Esophagus mucosa (tissue), 1 donor: ENCODE measurements around the gene E2F1. TPM values are rescaled to one million over a fixed set of nuclear protein-coding genes. Genes with fewer than 3 reads are reported as not detected.
A peak's percentile ranks its signal among the peaks of the same experiment; 100 is the strongest.

Experiments used
- ATAC-seq: fragments of 200-7000 bp; cut with Tn5 transposase; one replicate; pipeline ENCODE4 v1.9.1; 2020
- total RNA-seq: library from RNA; stranded (reverse); gene quantifications from one replicate; pipeline ENCODE4 v1.2.4, GENCODE V29; 2023
- donor health status: DM: yes; HTN: yes; CAD: no.

Gene E2F1
- total RNA-seq, 1 donor from 2014 or later, result 3.7 TPM

DNA sequence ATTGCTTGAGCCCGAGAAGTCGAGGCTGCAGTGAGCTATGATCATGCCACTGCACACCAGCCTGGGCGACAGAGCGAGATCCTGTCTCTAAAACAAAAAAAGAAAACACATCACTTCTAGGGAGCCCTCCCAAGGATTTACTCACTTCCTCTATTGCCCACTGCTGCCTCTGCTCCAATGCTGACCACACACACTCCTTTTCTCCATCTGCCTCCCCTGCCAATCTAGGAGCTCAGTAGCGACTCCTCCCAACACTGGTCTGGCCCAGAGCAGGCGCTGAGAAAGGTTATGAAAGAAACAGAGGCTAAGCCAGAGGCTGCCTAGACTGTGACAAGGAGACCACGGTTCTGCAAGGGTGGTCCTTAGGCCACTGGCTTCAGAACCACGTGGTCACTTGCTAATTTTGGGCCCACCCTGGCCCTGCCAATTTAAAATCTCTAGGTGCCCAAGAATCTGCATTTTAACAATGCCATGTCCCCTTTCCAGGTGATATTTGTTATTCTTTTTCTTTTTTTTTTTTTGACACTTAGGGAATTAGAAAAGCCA is 1.3 kb upstream of the E2F1 start:
- ATAC-seq, result no peak

DNA sequence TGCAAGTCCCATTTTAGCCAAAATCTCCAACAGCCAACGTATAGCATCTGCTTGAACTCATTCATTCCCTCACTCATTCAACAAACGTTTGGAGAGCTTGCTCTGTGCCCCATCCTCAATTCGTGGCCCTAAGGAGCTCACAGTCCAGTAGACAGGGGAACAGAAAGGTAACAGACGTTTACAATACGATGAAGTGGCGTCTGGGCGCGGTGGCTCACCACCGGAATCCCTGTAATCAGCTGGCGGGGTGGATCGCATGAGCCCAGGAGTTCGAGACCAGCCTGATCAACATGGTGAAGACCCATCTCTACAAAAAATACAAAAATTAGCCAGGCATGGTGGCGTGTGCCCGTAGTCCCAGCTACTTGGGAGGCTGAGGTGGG is 790 bp upstream of the E2F1 start:
- ATAC-seq, result no peak

DNA sequence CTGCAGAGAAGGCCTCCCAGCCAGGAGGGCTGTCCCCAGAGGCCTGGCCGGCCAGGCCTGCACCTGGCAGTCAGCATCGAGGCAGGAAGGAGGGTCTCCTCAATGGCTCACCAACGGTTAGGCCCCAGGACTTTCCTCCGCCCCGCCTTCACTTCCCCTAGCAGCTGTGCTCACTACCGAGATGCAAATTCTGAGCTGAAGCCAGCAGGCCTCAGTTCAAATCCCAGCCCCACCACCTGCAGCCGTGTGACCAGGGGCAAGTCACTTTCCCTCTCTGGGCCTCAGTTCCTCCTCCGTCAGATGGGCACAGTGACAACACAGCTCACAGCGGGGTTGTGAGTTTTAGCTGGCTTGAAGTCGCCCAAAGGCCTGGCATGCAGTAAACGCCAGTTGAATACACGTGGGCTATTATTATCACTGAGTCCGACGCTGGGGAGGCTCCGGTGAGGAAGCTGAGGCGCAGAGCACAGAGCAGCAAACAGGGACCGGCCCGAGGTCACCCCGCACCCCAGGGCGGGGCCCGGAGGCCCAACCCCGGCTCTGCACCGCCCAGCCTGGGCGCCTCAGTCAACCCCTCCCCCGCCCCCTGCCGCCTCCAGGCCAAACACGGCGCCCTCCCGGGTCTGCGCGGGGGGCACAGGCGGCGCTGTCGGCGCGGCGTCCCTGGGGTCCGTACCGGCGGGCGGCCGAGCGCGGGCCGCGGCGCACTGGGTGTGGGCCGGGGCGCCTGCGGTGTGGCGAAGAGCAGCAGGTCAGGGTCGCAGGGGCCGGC is 671 bp downstream of the E2F1 start:
- peak; percentile 73 for ATAC-seq

DNA sequence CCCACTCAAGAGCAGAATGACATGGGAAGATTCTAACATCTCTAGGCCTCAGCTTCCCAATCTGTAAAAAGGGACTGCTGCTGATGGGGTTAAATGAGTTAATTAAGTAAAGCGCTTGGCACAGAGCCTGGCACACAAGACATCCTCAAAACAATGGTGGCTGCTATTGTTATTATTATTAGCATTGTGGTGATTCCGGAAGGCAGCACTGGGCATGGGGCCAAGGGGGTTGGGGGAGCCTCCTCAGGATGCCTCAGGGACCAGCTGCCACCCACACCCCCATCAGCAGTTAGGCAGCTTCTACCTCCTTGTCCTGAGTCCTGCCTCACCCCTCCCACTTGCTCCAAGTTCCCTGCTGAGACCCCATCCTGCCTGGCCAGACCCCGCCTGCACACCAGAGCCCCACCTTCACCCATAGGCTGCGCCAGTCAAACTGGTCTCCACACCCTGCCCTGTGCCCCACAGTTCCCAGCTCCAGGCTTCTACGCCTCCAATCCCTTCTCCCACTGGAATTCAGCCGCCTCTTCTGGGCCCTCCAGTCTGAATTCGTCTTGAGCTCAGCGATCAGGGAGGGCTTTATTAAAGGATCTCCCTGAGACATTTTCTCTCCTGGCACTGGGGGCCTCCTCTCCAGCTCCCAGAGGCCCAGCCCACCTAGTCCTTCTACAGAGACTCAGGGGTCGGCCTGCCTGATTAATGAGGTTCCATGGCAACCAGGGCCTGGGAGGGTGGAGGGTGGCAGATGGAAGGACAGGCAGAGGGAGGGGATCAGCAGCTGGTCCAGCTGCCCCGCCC is 1.5 kb downstream of the E2F1 start:
- peak; percentile 52 for ATAC-seq

DNA sequence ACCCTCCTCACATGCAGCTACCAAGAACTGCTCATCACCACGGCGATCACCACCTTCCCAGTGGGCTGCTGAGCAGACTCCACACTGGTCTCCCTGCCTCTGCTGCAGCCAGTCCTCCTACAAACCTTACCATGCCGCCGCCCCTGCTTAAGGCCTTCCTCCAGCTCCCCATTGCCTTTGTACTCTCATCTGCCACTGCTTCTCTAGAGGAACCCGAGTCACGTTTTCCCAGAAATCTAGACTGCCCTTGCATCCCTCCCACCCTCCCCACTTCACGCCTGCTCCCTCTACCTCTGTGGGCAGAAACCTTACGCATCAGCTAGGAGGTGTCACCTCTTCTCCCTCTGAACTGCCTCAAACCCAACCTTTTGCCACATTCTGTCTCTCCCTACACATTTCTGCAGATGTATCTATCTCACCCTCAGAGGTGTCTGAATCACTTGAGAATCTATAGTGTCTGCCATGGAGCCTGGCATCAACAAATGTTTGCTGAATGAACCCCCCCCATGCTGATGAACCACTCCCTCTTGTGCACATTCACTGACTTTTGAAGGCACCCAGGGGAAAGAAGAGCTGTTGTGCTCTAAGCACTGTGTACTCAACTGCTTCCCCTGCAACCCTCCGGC is 4.3 kb downstream of the E2F1 start:
- no peak for ATAC-seq

DNA sequence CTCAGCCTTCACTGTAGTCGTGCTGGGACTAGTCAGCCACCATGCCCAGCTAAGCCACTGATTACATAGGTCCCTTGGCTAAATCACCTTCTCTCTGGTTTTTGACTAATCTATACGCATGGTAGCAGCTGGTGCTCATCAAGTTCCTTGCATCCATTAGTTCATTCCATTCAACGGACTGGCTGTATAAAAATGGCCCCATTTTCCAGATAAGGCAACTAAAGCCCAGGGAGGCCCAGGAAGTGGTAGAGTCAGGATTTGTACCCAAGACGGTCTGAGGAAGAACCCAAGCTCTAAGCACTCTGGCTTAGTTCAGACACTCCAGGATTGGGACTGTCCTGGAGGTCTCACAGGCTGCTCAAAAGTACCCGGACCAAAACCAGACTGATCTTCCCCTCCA is 4.9 kb downstream of the E2F1 start:
- ATAC-seq, result no peak

DNA sequence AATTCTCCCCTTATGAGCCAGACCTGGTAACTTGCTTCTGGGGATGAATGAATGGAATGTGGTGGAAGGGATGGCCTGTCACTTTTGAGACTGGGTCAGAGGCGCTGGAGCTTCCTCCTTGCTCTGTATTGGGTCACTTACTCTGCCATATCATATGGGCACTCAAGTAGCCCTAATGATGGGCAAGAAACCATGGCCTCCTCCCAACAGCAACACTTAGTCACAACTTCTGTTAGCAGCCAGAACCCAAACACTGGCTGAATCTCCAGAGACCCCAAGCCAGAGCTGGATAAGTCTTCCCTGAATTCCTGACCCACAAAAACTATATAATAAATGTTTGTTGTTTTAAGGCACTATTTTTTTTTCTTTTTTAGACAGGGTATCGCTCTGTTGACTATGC is 5.5 kb downstream of the E2F1 start:
- no peak for ATAC-seq

DNA sequence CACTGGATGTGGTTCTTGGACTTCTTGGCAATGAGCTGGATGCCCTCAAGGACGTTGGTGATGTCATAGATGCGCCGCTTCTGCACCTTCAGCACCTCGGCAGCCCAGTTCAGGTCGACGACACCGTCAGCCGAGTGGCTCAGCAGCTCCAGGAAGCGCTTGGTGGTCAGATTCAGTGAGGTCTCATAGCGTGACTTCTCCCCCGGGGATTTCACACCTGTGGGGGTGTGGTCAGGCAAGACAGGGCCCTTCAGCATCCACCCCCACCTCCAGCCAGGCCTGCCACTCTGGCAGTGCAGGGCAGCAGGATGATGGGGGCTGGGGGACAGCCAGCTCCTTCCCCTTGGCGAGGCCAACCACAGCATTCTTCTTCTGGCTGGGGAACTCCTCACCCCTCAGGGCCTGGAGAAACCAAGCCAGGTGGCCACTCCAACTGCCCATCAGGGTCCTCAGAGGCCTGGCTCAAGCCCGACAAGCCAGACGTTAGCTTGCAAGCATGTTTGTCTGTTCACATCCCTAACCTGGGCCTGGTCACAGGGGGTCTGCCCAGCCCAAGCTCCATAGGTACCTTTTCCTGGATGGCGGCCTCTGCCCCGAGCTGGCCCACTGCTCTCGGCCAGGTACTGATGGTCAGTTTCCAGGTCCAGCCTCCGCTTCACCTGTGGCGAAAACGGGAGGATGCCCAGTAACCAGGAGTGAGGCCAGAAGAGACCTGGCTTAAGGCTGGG is 6.3 kb downstream of the E2F1 start:
- ATAC-seq, result no peak

DNA sequence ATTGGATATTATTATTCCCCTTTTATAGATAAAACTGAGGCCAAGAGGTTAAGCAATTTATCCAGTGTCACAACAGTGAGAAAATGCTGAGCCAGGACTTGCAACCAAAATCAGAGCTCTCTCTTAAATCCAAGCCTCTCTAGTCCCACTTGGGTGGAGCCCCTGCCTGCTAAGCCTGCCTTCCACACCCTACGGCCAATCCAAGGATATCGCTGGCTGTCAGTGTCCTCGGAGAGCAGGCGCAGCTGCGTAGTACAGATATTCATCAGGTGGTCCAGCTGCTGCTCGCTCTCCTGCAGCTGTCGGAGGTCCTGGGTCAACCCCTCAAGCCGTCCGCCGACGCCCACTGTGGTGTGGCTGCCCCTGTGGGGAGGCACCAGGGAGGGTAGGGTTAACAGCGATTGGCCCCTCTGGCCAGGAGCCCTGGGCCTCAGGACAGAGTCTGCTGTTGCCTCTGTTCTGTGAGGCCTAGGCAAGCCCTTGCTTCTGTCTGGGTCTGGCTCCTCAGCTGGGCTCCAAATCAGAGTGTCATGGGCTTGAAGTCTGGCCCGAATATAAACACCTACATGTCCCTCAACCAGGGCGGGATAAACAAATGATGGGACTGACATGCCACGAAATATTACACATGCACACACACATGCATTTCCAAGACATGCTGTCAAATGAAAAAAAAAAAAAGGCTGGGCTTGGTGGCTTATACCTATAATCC is 8.0 kb downstream of the E2F1 start:
- ATAC-seq, result no peak

DNA sequence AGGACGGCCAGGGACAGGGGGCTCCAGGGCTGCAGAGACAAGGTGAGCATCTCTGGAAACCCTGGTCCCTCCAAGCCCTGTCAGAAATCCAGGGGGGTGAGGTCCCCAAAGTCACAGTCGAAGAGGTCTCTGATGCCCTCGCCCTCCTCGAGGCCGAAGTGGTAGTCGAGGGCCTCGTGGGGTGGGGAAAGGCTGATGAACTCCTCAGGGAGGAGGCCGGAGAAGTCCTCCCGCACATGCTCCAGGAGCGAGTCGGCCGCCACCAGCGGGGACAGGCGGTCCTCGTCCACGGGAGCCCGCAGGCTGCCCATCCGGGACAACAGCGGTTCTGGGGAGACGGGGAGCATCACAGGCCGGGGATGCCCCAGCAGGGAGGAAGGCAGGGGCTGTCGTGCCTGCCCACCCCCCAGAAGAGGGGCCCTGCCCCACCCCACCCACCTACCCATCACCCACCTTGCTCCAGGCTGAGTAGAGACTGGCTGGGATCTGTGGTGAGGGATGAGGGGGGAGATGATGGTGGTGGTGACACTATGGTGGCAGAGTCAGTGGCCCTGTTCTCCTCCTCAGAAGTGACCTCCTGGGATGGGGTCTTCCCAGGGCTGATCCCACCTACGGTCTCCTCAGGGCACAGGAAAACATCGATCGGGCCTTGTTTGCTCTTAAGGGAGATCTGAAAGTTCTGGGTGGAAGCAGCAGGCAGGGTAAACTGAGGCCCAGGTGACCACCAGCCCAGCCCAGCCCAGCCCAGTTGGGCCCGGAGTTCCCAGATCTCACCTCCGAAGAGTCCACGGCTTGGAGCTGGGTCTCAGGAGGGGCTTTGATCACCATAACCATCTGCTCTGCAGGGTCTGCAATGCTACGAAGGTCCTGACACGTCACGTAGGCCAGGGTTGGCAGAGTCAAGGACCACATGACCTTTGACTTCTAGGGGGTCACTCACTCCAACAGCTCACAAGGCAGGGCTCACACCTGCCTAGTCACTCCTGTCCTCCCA is 9.2 kb downstream of the E2F1 start:
- ATAC-seq, result no peak

DNA sequence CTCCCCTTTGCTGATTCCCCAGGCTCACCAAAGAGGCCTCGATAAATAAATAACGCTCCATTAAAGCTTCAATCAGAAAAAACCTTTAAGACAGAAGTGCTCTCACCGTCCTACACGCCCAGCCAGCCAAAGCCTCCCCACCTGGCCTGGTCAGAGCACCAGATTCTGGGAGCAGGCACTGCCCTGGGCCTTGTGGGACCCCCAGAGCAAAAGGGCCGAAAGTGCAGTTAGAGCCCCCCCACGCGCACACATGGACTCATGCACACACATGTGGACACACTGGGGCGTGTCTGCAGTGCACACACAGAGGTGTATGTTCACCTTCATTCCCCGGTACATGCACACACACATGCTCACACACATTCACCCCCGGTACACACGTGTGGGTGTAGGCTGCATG is 10.1 kb downstream of the E2F1 start:
- ATAC-seq, result no peak

DNA sequence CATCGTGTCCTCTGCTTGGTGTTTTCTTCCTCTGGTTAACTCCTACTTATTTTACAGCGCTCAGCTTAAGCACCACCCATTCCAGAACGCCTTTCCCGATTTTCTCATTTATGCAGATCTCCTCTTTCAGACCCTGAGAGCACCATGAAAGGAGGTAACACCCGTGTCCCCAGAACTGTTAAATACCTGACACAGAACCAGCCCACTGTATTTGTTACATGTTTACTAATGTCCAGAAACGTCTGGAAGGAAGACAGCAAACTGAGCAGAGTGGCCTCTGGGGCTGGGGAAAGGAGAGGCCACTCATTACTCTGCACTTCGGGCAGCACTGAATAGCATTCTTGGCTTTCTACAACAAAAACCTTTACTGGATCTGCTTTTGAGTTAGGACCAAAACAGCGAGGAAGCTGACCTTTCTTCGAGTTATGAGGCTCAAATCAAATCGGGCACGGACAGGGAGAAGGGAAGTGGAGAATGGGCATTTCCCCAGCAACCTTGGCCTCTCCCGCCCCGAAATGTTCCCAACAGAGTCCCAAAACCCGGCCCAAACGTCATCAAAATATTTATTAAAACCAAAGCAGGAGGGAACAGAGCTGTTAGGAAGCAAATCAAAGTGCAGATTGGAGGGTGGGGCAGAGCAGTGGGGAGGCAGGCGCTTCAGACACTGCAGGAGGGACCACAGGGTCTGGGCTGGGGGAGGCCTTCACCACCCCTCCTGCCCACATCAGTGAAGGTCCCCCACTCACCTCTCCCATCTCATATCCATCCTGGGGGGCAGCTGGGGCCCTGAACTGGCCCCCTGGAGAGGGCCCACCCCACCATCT is 10.8 kb downstream of the E2F1 start:
- no peak for ATAC-seq

DNA sequence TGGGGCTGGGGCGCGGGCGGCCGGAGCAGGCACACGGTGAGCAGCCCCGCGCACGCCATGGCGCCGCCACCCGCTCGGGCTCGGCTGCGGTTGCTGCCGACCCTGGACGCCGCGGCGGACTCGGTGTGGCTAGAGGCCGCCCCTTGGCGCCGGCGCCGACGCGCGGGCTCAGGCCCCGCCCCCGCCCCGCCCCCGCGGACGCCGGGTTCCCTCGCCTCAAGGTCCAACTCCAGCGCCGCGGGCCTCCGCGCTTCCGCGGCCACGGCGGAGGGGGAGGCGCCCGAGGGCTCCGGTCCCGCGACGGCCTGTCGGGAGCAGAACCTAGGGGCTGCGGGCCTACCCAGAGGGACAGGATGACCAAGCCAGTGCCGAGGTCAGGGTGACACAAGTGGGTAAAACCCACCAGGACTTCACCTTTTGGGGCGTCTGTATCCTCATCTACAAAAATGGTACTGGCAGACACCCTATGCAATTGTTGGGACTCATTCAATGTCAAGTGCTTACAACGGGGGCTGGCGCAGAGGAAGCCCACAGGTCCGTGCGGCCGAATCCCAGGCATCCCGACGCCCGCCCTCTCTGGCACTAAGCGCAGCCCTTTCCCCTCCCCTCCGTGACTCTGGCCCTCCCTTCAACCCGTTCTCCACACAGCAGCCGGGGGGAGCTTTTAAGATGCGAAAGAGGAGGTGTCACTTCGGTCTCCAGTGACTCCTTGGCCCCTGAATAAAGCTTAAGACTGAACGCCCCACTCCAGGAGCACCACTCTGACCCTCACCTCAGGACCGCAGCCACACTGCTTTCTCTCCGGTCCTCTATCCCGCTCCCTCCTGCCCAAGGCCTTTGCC is 11.7 kb downstream of the E2F1 start, which contains the start of gene NECAB3:
Gene NECAB3, minus strand, starts transcription at position 135 of the 842 bp plus-strand sequence. Its CDS starts 76 bp downstream, at position 59.
- ATAC-seq, result peak; percentile 80

DNA sequence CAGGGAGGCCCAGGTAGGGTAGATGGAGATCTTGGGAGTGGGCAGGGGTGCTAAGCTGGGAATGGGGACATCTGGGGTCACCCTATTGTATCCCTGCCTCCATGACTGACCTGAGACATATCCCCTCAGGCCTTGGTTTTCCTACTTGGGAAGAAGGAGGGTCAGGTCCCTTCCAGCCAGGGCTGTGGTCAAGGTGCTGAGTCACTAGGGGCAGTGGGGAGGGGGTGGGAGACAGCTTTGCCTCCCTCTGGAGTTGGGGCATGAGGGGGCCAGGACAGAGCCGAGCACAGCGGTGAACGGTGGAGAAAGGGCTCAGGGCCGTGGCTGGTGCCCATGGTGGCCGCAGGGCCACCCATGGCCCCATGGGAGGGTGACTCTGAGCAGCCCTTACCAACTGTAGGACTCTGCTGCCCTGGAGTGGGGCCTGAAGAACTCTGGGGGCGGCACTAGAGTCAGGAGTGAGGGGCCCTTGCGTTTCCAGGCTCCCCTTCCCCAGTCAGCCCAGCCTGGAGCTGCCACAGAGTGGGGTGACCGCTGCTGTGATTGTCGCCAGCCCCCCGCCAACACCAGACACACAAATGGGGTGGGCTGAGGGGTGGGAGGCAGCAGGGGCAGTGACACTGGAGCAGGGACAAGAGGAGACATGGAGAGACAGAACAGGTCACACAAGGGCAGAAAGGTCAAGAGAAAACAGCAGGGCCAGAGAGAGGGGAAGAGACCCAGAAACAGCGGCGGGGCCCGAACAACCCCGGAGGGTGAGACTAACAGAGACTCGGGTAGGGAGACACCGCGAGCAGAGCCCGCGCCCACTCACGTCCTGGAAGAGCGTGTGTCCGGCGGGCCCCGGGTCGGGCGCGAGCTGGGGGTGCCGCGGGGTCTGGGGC is 12.5 kb downstream of the E2F1 start:
- no peak for ATAC-seq

DNA sequence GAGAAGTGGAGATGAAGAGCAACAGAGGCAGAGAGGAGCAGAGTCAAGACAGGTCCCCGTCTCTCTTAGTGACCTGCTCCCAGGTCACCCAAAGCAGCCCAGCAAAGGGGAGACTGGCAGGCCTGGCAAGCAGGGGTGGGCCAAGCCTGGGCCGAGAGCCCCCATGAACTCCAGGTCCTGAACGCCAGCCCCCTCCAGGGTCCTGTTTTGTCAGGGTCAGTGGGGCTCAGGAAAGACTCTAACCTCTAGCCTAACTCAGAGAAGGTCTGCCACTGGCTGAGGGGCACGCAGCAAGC is 13.1 kb downstream of the E2F1 start:
- no peak for ATAC-seq

DNA sequence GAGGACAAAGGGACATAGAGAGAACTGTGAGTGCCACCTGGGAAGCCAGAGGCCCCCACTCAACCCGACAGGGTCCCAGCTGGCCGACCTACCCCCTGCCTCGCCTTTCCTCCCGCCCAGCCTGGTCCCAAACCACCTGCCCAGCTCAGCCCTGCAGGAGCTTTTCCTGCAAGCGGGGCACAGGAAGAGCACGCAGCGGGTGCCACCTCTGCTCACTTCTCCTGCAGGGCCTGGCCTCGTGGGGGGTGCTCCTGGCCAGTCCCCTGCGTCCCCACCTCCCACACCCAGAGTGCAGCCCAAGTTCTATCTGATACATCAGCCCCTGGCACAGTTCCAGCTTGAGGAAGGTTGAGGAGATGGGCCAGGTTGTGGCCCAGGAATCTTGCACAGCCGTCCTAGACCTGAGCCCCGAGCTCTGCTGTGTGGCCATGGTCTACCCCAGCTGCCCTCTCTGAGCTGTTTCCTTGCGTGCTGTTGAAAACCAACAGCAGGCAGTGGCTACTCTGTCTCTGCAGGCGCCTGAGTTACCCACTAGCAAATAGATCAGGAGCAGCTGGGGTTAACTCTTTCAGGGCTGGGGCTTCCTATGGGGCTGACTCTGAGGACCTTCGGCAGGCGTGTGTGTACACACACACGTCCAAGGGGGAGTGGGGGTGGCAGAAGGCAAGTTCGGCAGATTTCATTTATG is 13.6 kb downstream of the E2F1 start:
- ATAC-seq, result no peak
